ENCODE data around the gene YEATS4.

Gene YEATS4

DNA sequence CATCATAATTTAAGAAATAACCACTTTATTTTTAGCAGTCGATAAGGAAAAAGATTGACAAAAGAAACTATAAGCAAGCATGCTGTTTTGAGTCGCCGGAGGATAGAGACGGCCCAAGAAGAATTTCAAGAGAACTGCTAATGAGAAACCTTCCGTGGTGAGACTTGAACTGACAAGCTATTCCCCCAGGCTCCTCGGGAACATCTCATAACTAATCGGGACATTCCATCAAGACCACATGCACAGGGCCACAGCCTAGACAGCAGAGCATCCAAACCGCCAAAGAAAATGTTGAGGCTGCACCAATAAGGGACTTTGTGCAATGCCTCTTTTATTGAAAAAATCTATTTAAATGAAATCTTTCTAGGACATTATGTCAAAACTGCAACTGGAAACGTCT is 51.0 kb downstream of the YEATS4 start:
- no peaks in the 10 kb centered on the region for H3K4me1 ChIP-seq (ENCODE audit: control insufficient read depth, insufficient read depth, low read length)
- H3K9ac ChIP-seq (ENCODE audit: low read length): no peak overlapping the region
- H3K36me3 ChIP-seq (ENCODE audit: control insufficient read depth, insufficient read depth, low read length): no peaks in the 10 kb centered on the region
- no peak overlapping the region for H3K4me3 ChIP-seq (ENCODE audit: low read length)
- H3K27me3 ChIP-seq (ENCODE audit: control insufficient read depth, insufficient read depth, low read length): no peaks in the 10 kb centered on the region
- no peak overlapping the region for H3K27ac ChIP-seq (ENCODE audit: low read depth, low read length)

DNA sequence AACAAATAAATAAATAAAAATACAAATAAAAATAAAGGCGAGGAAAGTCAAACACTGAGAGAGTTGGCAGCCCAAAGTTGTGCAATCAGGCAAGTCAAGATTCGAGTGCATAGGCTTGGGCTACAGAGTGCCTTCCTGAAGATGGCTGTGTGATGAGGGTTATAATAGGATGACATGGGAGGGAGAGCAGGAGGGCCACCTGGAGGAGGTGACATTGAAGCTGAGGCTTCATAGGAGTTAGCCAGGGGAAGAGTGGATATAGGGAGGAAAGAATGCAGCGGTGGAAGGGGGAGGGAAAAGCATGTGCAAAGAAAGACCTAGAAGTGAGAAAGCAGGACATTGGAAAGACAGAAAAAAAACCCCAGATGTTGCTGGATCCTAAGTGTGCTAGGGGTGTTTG is 53.1 kb downstream of the YEATS4 start:
- Histone ChIP-seq H3K27ac (ENCODE audit: low read depth, low read length) (no peak overlapping the region), H3K9ac (ENCODE audit: low read length) (no peak overlapping the region), H3K27me3 (ENCODE audit: control insufficient read depth, insufficient read depth, low read length) (no peaks in the 10 kb centered on the region), H3K4me1 (ENCODE audit: control insufficient read depth, insufficient read depth, low read length) (peaks cover 4% of the 10 kb centered on the region), H3K4me3 (ENCODE audit: low read length) (no peak overlapping the region), H3K36me3 (ENCODE audit: control insufficient read depth, insufficient read depth, low read length) (no peaks in the 10 kb centered on the region)

DNA sequence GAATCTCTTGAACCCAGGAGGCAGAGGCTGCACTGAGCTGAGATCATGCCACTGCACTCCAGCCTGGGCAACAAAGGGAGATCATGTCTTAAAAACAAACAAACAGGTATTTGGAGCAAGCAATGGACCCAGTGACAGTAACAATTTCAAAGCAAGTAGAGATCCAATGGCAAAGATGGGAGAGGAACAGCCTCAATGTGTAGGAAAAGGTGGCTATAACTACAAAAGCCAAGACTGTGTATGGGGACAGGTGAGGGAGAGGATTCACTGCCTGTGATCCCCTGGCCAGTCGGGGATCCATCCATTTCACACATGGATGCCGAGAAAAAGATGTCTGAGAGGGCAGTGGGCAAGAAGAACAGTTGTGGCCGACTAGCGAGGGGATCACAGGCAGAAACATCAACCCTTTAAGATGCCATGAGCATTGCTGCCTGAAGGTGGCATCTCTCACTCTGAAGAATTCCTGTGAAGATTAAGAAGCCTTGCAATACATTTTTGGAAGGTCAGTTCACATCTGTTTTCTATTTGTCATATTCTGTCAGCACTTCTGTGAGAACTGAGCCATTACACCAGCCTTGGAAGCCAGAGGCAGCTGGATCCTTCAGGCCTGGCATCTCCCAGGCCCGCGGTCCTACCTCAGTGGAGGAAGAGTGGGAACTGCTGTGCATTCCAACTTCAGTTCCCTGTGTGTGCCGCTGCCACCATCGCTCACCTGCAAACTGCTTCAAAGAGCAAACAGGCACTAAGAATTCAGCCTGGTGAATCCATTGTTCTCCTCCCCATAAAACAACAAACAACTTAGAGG is 56.1 kb downstream of the YEATS4 start:
- H3K36me3 ChIP-seq (ENCODE audit: control insufficient read depth, insufficient read depth, low read length): no peaks in the 10 kb centered on the region
- no peak overlapping the region for H3K4me3 ChIP-seq (ENCODE audit: low read length)
- no peaks in the 10 kb centered on the region for H3K27me3 ChIP-seq (ENCODE audit: control insufficient read depth, insufficient read depth, low read length)
- no peak overlapping the region for H3K9ac ChIP-seq (ENCODE audit: low read length)
- peaks cover 4% of the 10 kb centered on the region for H3K4me1 ChIP-seq (ENCODE audit: control insufficient read depth, insufficient read depth, low read length)
- H3K27ac ChIP-seq (ENCODE audit: low read depth, low read length): no peak overlapping the region

DNA sequence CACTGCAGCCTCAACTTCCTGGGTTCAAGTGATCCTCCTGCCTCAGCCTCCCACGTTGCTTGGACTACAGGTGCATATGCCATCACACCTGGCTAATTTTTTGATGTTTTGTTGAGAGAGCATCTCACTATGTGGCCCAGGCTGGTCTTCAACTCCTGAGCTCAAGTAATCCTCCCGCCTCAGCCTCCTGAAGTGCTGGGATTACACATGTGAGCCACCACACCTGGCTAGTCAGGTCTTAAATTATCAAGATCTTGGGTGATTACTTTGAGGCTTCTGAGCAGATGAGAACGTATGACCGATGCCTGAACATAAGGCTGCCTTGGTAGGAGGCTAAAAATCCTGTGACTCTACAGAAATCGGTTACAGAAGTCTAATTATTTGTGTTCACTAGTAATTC is 57.7 kb downstream of the YEATS4 start:
- Histone ChIP-seq H3K27me3 (ENCODE audit: control insufficient read depth, insufficient read depth, low read length) (no peaks in the 10 kb centered on the region), H3K4me1 (ENCODE audit: control insufficient read depth, insufficient read depth, low read length) (peaks cover 4% of the 10 kb centered on the region), H3K27ac (ENCODE audit: low read depth, low read length) (no peak overlapping the region), H3K4me3 (ENCODE audit: low read length) (no peak overlapping the region), H3K36me3 (ENCODE audit: control insufficient read depth, insufficient read depth, low read length) (no peaks in the 10 kb centered on the region), H3K9ac (ENCODE audit: low read length) (no peak overlapping the region)

DNA sequence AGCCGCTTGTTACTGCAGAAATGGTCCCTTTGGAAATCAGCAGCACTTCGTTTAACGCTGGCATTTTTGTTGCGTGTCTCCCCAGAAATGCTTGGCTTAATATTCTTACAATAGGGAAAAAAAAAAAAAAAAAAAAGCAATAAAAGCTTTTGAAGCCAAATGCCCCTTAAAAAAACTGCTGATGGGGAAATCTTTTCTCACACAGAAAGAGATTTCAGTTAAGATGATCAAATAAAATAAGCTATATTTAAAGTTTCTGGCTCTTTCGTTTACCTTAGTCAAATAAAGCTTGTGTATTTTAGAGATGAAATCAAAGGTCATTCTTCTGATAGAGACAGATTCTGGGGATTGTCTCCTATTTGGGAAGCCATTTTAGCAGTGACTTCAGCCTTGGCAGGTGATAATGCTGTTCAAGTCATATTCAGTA is 58.2 kb downstream of the YEATS4 start:
- H3K4me1 ChIP-seq (ENCODE audit: control insufficient read depth, insufficient read depth, low read length): peaks cover 4% of the 10 kb centered on the region
- H3K36me3 ChIP-seq (ENCODE audit: control insufficient read depth, insufficient read depth, low read length): no peaks in the 10 kb centered on the region
- H3K27me3 ChIP-seq (ENCODE audit: control insufficient read depth, insufficient read depth, low read length): no peaks in the 10 kb centered on the region
- no peak overlapping the region for H3K27ac ChIP-seq (ENCODE audit: low read depth, low read length)
- H3K9ac ChIP-seq (ENCODE audit: low read length): no peak overlapping the region
- no peak overlapping the region for H3K4me3 ChIP-seq (ENCODE audit: low read length)

DNA sequence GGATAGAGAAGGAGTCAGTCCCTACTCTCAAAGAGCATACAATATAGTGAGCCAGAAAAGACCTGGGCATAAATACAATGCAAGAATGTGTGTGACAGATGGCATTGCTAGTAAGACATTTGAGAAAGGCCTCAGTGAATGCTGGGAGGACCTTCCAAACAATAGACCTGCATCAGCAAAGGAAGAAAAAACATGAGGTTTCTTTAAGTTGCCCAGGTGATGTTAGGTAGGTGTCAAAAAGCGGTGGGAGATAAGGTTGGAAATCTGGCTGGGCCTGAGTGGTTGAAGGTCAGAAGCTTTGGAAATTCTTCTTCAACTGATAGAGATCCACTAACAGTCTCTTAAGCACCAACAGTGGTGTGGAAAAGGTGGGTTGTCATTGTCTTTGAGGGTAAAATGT is 60.2 kb downstream of the YEATS4 start:
- Histone ChIP-seq H3K27me3 (ENCODE audit: control insufficient read depth, insufficient read depth, low read length) (no peaks in the 10 kb centered on the region), H3K36me3 (ENCODE audit: control insufficient read depth, insufficient read depth, low read length) (no peaks in the 10 kb centered on the region), H3K4me1 (ENCODE audit: control insufficient read depth, insufficient read depth, low read length) (peaks cover 4% of the 10 kb centered on the region), H3K9ac (ENCODE audit: low read length) (no peak overlapping the region), H3K4me3 (ENCODE audit: low read length) (no peak overlapping the region), H3K27ac (ENCODE audit: low read depth, low read length) (no peak overlapping the region)

DNA sequence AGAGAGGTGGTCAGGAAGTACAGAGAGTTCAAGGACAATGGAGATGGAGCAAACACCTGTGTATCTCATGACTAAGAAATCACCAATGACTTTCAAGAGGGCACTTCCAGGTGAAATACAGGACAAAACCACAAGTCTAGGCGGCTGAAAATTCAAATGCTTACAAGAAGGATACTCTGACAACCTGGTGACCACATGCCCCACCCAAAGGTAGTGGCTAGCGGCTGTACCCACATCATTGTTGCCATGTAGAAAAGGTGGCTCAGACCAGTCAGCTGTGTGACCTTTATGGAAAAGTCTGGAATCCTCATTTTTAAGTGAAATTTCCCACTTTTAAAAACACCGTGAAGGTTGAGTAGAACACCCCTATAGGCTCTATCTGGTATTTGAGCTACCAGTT is 62.0 kb downstream of the YEATS4 start:
- H3K27ac ChIP-seq (ENCODE audit: low read depth, low read length): no peak overlapping the region
- no peaks in the 10 kb centered on the region for H3K4me1 ChIP-seq (ENCODE audit: control insufficient read depth, insufficient read depth, low read length)
- no peaks in the 10 kb centered on the region for H3K36me3 ChIP-seq (ENCODE audit: control insufficient read depth, insufficient read depth, low read length)
- H3K4me3 ChIP-seq (ENCODE audit: low read length): no peak overlapping the region
- H3K27me3 ChIP-seq (ENCODE audit: control insufficient read depth, insufficient read depth, low read length): no peaks in the 10 kb centered on the region
- no peak overlapping the region for H3K9ac ChIP-seq (ENCODE audit: low read length)

DNA sequence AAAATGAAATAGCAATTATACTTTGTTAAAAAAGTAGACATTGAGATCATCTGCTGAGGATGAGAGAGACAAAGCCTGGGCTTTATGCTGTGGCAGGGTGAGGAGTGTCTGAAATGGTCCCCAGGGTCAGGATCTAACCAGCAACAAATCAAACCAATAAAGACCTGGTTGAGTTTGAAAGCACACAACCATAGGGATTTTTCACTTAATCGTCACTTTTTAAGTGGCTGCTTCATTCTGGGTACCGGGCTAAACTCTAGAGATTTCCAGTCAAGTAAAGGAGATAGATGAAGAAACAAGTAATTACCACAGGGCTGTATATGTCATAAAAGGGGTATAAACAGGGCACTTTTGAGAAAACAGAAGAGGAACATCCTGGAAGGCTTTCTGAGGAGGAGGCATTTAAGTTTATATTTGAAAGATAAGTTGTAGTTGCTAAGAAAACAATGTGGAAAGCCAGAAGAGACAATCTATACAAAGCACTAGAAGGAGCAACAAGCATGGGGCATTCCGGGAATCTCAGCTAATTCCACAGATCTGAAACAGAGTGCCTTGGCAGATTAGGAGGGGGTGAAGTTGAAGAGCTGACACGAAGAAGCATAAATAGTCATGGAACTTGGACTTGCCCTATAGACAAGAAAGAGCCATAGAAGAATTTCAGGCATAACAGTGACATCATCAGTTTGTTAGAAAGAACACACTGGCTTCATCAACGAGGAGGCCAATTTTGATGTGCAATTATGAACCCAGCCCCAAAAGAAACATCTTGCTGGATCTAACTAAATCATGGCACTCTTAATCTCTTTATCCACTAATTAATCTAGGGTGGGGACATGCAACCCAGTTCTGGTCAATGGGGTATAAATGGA is 63.7 kb downstream of the YEATS4 start:
- no peak overlapping the region for H3K4me3 ChIP-seq (ENCODE audit: low read length)
- no peaks in the 10 kb centered on the region for H3K4me1 ChIP-seq (ENCODE audit: control insufficient read depth, insufficient read depth, low read length)
- H3K36me3 ChIP-seq (ENCODE audit: control insufficient read depth, insufficient read depth, low read length): no peaks in the 10 kb centered on the region
- H3K27me3 ChIP-seq (ENCODE audit: control insufficient read depth, insufficient read depth, low read length): no peaks in the 10 kb centered on the region
- no peak overlapping the region for H3K27ac ChIP-seq (ENCODE audit: low read depth, low read length)
- H3K9ac ChIP-seq (ENCODE audit: low read length): no peak overlapping the region

DNA sequence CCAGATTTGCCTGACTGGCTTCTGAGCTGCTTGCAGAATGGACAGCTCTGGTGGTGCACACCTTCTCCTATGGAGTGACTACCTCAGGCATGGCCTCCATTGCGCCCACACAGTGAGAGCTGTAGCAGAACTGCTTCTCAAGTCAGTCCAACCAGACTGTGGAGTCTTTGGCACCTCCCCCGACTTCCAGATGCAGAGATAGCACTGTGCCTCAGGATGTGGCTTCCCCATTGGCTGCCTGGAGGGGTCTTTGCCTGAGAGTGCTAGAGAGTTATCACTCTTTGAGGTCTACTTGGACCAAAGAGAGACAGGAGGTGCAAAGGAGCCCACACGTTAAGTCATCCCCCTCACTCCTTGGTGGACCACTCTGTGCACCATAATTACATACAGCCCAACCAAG is 65.9 kb downstream of the YEATS4 start:
- Histone ChIP-seq H3K27ac (ENCODE audit: low read depth, low read length) (no peak overlapping the region), H3K4me1 (ENCODE audit: control insufficient read depth, insufficient read depth, low read length) (no peaks in the 10 kb centered on the region), H3K36me3 (ENCODE audit: control insufficient read depth, insufficient read depth, low read length) (no peaks in the 10 kb centered on the region), H3K9ac (ENCODE audit: low read length) (no peak overlapping the region), H3K4me3 (ENCODE audit: low read length) (no peak overlapping the region), H3K27me3 (ENCODE audit: control insufficient read depth, insufficient read depth, low read length) (no peaks in the 10 kb centered on the region)

DNA sequence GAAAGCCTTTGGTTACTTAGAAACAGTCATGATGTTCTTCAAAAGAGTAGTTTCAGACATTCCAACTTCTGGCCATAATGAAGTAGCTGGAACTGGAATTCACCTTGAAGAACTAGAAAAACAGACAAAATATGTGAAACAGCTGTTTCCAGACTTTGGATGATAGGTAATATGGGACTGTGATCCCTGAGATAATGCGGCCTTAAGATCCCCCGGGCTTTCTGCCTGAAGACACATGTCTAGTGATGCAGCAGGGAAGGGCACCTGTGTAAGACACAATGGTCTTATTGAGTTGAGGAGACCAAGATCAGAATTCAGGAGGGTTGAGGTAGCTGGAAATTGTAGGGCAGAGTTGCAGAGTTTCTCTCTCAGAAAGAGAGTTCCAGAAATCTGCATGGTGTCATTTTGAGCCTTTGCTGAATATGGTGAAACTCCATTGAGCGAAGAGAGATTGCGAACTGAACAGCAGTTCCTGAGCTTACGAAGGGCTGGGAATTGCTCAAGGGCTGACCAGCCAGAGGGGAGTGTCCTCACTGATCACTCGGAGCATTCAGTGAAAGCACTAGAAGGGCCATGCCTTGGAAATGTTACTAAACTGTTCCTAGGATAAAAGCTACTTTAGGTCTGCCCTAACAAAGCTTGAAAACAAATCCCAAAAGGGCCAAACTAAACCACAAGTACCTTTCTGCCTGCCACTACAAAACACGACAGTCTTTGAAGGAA is 69.0 kb downstream of the YEATS4 start:
- Histone ChIP-seq H3K27me3 (ENCODE audit: control insufficient read depth, insufficient read depth, low read length) (no peaks in the 10 kb centered on the region), H3K4me1 (ENCODE audit: control insufficient read depth, insufficient read depth, low read length) (no peaks in the 10 kb centered on the region), H3K9ac (ENCODE audit: low read length) (no peak overlapping the region), H3K27ac (ENCODE audit: low read depth, low read length) (no peak overlapping the region), H3K36me3 (ENCODE audit: control insufficient read depth, insufficient read depth, low read length) (no peaks in the 10 kb centered on the region), H3K4me3 (ENCODE audit: low read length) (no peak overlapping the region)

DNA sequence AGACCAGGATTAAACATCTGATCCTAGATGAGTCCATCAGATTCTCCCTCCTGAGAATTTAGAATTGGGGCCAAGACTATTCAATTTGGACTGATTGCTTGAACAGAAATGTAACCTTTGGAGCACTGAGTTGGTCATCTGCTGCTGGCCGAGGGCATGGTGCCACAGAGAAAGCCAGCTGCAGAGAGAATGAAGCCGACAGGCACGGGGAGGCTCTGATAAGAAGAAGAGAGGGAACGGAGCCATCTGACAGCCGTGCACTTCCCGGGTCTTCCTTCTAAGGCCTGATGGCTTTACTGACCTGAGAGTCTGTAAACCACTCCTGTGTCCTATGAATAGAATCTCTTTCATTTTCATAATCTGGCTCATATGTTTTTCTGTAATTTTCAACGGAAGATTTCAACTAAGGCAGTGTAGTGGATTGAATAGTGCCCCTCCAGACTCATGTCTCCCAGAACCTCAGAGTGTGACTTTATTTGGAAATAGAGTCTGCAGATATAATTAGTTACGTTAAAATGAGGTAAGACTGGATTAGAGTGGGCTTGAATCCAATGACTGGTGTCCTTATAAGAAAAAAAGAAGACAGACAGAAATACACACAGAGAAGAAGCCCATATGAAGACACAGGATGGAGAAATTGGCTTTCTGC is 71.5 kb downstream of the YEATS4 start:
- Histone ChIP-seq H3K9ac (ENCODE audit: low read length) (no peak overlapping the region), H3K27ac (ENCODE audit: low read depth, low read length) (no peak overlapping the region), H3K4me3 (ENCODE audit: low read length) (no peak overlapping the region), H3K27me3 (ENCODE audit: control insufficient read depth, insufficient read depth, low read length) (no peaks in the 10 kb centered on the region), H3K36me3 (ENCODE audit: control insufficient read depth, insufficient read depth, low read length) (no peaks in the 10 kb centered on the region), H3K4me1 (ENCODE audit: control insufficient read depth, insufficient read depth, low read length) (no peaks in the 10 kb centered on the region)
